ENCODE measurements around the gene CPNE6. TPM values are rescaled to one million over a fixed set of nuclear protein-coding genes. Genes with fewer than 3 reads are reported as not detected.

The CPNE6 gene
- total and polyA plus RNA-seq, 2 donors (not counting 1 experiment from before 2014, with no cell fraction given) = not detected

DNA sequence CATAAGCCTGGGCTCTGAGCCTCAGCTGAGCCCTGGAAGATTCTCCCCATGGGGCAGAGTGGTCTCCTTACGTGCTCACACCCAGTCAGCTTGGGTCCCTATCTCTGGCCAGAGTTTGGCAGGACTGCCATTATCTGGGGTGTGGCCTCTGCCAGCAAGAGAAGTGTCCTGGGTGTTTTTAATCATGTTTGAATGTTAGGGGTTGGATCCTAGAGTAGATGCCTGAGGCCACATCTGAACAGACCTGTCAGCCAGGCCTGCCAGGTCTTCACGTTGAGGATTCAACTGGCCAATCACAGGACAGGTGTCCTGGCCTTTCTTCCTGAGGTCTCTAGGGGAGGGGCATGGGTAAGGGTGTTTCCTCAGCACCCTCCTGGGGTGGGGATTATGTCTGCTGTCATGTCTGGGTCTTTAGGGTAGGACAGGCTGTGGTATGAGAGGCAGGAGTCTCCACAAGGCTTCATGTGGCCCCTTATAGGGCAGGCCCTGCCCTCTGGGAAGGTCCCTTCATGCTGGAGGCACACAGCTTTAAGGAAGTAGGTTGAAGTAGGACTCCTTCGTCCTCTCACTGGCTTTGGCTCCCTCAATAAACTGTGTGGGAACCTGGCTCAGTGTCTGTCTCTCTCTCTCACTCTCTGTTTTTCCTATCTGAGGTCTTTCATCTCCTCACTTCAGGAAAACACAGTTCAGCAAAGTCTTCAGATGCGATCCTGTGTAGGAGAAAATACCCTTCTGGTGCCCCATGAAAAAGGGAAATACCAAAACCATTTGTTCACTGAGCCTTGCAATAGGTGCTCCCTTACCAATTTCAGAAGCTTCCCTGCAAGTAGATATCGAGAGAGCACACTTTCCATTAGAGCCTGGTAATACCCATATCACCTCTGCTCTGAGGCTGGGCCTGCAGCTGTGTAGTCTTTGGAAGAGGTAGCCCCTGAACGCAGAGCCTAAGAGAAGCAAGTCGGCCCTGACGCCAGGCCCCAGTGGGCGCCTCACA, 52.4 kb downstream of the CPNE6 start:
- H3K9me3 Mint-ChIP-seq (ENCODE audit: insufficient read depth) = no peaks in the 10 kb centered on the region
- ChIA-PET CTCF (interaction anchor here (0.6 to 1.3 kb wide), 4 partner anchors 14 to 35 kb away, joined by 3 read pairs; partner anchors contain the start of gene EMC9), POLR2A (interaction anchor here (1.5 kb wide), 1 partner anchor 12 kb away, joined by 4 read pairs; the partner anchor contains the start of gene PSME1)
- no peaks in the 10 kb centered on the region for H3K27me3 Mint-ChIP-seq
- intact Hi-C loops (cut with micrococcal nuclease) = no loop called here
- H3K4me3 ChIP-seq (ENCODE audit: control extremely low read depth in 1 of 5, extremely low read depth in 1 of 5, insufficient read depth in 1 of 5, low read depth in 2 of 5, low read length in 4 of 5) = no peak overlapping the region
- no peaks in the 10 kb centered on the region for H3K27me3 ChIP-seq (replicated peaks in 1 of 4; ENCODE audit: control extremely low read depth in 1 of 4, control insufficient read depth in 3 of 4, insufficient read depth in 4 of 4, low read length in 3 of 4)
- no peaks in the 10 kb centered on the region for H4K20me1 ChIP-seq (ENCODE audit: control insufficient read depth, insufficient read depth, low read length, poor library complexity, severe bottlenecking)
- peak overlapping the region; percentile 39 for H3K4me3 Mint-ChIP-seq
- H3K27ac ChIP-seq (ENCODE audit: low read length in 2 of 2) = peak overlapping the region; percentile 30 to 92
- WGBS (ENCODE audit: insufficient coverage) = 79% methylated on average over 7 of the region's 9 CpGs
- DNase-seq = peak; percentile 71
- peaks cover 8 to 37% of the 10 kb centered on the region in 2 experiments for H3K36me3 ChIP-seq (replicated peaks in 1 of 2; ENCODE audit: control extremely low read depth in 1 of 2, control insufficient read depth in 1 of 2, extremely low read depth in 1 of 2, insufficient read depth in 2 of 2, low read length in 1 of 2)
- H2AFZ ChIP-seq (ENCODE audit: insufficient read depth, low read depth, low read length, poor library complexity, severe bottlenecking) = peak overlapping the region; percentile 62
- peaks cover 4% of the 10 kb centered on the region for H3K79me2 ChIP-seq (ENCODE audit: control insufficient read depth, insufficient read depth, low read length)
- H3K27ac Mint-ChIP-seq = peak overlapping the region; percentile 91
- no peaks in the 10 kb centered on the region for H3K9me3 ChIP-seq (ENCODE audit: control extremely low read depth in 1 of 3, control insufficient read depth in 2 of 3, insufficient read depth in 1 of 3, low read length in 2 of 3)
- TF ChIP-seq, protein P1, sequence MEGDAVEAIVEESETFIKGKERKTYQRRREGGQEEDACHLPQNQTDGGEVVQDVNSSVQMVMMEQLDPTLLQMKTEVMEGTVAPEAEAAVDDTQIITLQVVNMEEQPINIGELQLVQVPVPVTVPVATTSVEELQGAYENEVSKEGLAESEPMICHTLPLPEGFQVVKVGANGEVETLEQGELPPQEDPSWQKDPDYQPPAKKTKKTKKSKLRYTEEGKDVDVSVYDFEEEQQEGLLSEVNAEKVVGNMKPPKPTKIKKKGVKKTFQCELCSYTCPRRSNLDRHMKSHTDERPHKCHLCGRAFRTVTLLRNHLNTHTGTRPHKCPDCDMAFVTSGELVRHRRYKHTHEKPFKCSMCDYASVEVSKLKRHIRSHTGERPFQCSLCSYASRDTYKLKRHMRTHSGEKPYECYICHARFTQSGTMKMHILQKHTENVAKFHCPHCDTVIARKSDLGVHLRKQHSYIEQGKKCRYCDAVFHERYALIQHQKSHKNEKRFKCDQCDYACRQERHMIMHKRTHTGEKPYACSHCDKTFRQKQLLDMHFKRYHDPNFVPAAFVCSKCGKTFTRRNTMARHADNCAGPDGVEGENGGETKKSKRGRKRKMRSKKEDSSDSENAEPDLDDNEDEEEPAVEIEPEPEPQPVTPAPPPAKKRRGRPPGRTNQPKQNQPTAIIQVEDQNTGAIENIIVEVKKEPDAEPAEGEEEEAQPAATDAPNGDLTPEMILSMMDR (IDR thresholded peaks at IDR 0.05) = no peak
- no peak for TF ChIP-seq EZH2 (IDR thresholded peaks at IDR 0.05; ENCODE audit: borderline replicate concordance, insufficient read depth, low read depth, low read length, poor library complexity, severe bottlenecking)
- H3K4me1 ChIP-seq (ENCODE audit: control insufficient read depth in 2 of 2, insufficient read depth in 2 of 2, low read length in 2 of 2) = peaks cover 33 to 34% of the 10 kb centered on the region in 2 donors
- H3K4me2 ChIP-seq (replicated peaks; ENCODE audit: low read depth, low read length, poor library complexity, severe bottlenecking) = peak overlapping the region; percentile 57
- peak; percentile 56 for ATAC-seq (ENCODE audit: low read depth)
- peak overlapping the region; percentile 14 for H3K9ac ChIP-seq (ENCODE audit: low read length)
- H3K4me1 Mint-ChIP-seq = peaks cover 33% of the 10 kb centered on the region

Measured in B cell (primary cell).